ENCODE results near the gene MYOG.

MYOG gene

DNA sequence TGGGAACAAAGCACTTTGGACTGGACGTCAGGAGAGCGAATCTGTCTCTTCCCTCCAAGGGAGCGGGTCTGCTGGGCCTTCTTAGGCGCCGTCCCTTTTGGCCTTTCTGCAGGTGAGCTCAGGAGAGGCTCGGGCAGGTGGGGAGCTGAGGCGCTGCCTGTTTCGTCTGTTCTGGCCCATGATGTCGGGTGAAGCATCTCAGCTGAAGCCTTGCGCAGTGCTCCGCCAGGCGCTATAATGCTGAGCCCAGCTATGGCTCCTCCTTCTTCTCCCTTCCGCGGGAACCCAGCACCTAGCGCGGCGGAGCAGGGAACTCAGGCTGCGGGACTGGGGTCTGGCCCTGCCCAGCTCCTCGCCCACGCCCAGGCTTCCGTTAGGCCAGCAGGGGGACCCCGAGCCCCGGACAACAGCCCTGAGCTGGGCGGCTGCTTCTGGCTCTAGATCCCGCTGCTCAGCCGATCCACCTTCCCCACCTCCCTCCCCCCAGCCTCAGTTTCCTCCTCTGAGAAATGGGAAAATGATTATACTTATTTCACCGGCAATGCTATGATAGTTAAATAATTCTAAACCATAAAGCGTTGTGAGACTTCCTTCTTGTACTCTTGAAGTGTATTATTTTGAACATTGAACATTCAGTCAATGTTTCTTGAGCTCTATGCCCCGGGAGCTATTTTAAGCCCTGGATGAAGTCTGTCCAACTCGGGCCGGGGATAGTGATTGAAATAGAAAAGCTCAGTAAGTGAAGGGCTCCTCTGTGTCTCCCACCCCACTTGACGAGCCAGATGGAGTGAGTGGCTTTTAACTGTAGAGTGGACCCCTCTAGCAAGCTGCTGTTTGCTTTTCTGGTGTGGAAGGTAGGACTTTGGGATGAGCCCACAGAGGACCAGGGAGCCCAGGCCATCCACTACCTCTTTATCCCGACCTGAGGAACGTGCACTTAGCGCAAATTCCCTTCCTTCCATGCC is 32.1 kb upstream of the MYOG start:
- Histone ChIP-seq H3K27ac (ENCODE audit: low read length) (no peak overlapping the region), H3K36me3 (ENCODE audit: insufficient read depth, low read length) (no peaks in the 10 kb centered on the region), H3K4me1 (ENCODE audit: insufficient read depth, low read length) (no peaks in the 10 kb centered on the region), H3K4me3 (ENCODE audit: low read depth in 1 of 2, low read length in 2 of 2) (no peak overlapping the region), H3K9ac (ENCODE audit: low read depth, low read length) (no peak overlapping the region), H3K4me2 (ENCODE audit: insufficient read depth, low read length) (no peak overlapping the region), H4K20me1 (ENCODE audit: insufficient read depth, low read length) (peaks cover 4% of the 10 kb centered on the region; the same call in 1 of the 2 replicates), H3K9me3 (ENCODE audit: insufficient read depth, low read length, severe bottlenecking) (no peaks in the 10 kb centered on the region), H3K27me3 (ENCODE audit: insufficient read depth, low read length, poor library complexity) (peaks cover 39% of the 10 kb centered on the region), H2AFZ (ENCODE audit: low read depth, low read length) (no peak overlapping the region), H3K79me2 (ENCODE audit: insufficient read depth, low read length) (no peaks in the 10 kb centered on the region)
- DNase-seq, result no peak
- TF ChIP-seq, protein P1, sequence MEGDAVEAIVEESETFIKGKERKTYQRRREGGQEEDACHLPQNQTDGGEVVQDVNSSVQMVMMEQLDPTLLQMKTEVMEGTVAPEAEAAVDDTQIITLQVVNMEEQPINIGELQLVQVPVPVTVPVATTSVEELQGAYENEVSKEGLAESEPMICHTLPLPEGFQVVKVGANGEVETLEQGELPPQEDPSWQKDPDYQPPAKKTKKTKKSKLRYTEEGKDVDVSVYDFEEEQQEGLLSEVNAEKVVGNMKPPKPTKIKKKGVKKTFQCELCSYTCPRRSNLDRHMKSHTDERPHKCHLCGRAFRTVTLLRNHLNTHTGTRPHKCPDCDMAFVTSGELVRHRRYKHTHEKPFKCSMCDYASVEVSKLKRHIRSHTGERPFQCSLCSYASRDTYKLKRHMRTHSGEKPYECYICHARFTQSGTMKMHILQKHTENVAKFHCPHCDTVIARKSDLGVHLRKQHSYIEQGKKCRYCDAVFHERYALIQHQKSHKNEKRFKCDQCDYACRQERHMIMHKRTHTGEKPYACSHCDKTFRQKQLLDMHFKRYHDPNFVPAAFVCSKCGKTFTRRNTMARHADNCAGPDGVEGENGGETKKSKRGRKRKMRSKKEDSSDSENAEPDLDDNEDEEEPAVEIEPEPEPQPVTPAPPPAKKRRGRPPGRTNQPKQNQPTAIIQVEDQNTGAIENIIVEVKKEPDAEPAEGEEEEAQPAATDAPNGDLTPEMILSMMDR (IDR thresholded peaks at IDR 0.05; ENCODE audit: borderline replicate concordance, extremely low read depth, low read length, poor library complexity, severe bottlenecking), result peak; percentile 21
- TF ChIP-seq EZH2 (IDR thresholded peaks at IDR 0.05; ENCODE audit: borderline replicate concordance, low read depth, low read length, severe bottlenecking), result no peak
- no peak for ATAC-seq (ENCODE audit: insufficient read depth, low read depth)

- Histone ChIP-seq H3K27me3 (ENCODE audit: insufficient read depth, low read length, poor library complexity) (peaks cover 41% of the 10 kb centered on the region), H4K20me1 (ENCODE audit: insufficient read depth, low read length) (no peaks in the 10 kb centered on the region), H2AFZ (ENCODE audit: low read depth, low read length) (no peak overlapping the region), H3K9me3 (ENCODE audit: insufficient read depth, low read length, severe bottlenecking) (no peaks in the 10 kb centered on the region), H3K9ac (ENCODE audit: low read depth, low read length) (no peak overlapping the region), H3K4me3 (ENCODE audit: low read depth in 1 of 2, low read length in 2 of 2) (no peak overlapping the region), H3K4me2 (ENCODE audit: insufficient read depth, low read length) (no peak overlapping the region), H3K36me3 (ENCODE audit: insufficient read depth, low read length) (no peaks in the 10 kb centered on the region), H3K79me2 (ENCODE audit: insufficient read depth, low read length) (no peaks in the 10 kb centered on the region), H3K27ac (ENCODE audit: low read length) (no peak overlapping the region), H3K4me1 (ENCODE audit: insufficient read depth, low read length) (no peaks in the 10 kb centered on the region)
- no peak for ATAC-seq (ENCODE audit: insufficient read depth, low read depth)
- TF ChIP-seq, protein P1 (IDR thresholded peaks at IDR 0.05; ENCODE audit: borderline replicate concordance, extremely low read depth, low read length, poor library complexity, severe bottlenecking), result no peak
- TF ChIP-seq EZH2 (IDR thresholded peaks at IDR 0.05; ENCODE audit: borderline replicate concordance, low read depth, low read length, severe bottlenecking), result no peak
- DNase-seq, result no peak
Measured at GRCh38 chr1:203116091-203116820, 30.4 kb upstream of the MYOG start.

DNA sequence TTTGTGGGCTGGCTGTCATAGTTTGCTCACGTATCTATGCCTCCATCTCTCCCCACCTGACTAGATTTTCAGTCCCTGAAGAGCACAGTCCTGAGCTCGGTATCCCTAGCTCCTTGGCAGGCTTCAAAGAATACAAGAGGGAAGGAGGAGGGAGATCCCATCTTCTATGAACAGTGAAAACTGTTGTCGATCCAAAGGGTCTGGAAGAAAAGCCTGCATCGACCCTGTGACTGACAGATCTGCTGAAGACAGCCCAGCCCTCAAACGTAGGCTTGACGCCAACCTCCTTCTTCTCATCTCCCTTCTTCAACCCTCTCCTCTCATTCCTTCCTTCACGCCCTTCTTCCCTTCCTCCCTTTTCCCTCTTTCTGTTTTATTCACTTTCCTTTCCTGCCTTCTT is 28.4 kb upstream of the MYOG start:
- no peaks in the 10 kb centered on the region for H3K79me2 ChIP-seq (ENCODE audit: insufficient read depth, low read length)
- H3K9me3 ChIP-seq (ENCODE audit: insufficient read depth, low read length, severe bottlenecking), result no peaks in the 10 kb centered on the region
- no peak overlapping the region for H3K9ac ChIP-seq (ENCODE audit: low read depth, low read length)
- H3K4me3 ChIP-seq (ENCODE audit: low read depth in 1 of 2, low read length in 2 of 2), result no peak overlapping the region
- DNase-seq (no peak), ATAC-seq (ENCODE audit: insufficient read depth, low read depth) (no peak)
- H3K27me3 ChIP-seq (ENCODE audit: insufficient read depth, low read length, poor library complexity), result peaks cover 55% of the 10 kb centered on the region
- H3K36me3 ChIP-seq (ENCODE audit: insufficient read depth, low read length), result no peaks in the 10 kb centered on the region
- no peak for TF ChIP-seq EZH2 (IDR thresholded peaks at IDR 0.05; ENCODE audit: borderline replicate concordance, low read depth, low read length, severe bottlenecking)
- TF ChIP-seq, protein P1 (IDR thresholded peaks at IDR 0.05; ENCODE audit: borderline replicate concordance, extremely low read depth, low read length, poor library complexity, severe bottlenecking), result no peak
- H2AFZ ChIP-seq (ENCODE audit: low read depth, low read length), result no peak overlapping the region
- no peak overlapping the region for H3K4me2 ChIP-seq (ENCODE audit: insufficient read depth, low read length)
- no peaks in the 10 kb centered on the region for H4K20me1 ChIP-seq (ENCODE audit: insufficient read depth, low read length)
- no peaks in the 10 kb centered on the region for H3K4me1 ChIP-seq (ENCODE audit: insufficient read depth, low read length)
- no peak overlapping the region for H3K27ac ChIP-seq (ENCODE audit: low read length)

All from DND-41 (cell line).